Heart left ventricle (tissue), 16 donors: ENCODE measurements around the gene PRDM16. TPM values are rescaled to one million over a fixed set of nuclear protein-coding genes. Genes with fewer than 3 reads are reported as not detected.
A peak's percentile ranks its signal among the peaks of the same experiment; 100 is the strongest.

Experiments
- ATAC-seq, 4 donors: fragments of 200-7000 bp; cut with Tn5 transposase; one replicate each; pipeline ENCODE4 v1.9.1; 2020 to 2022; ENCODE audit warnings: moderate library complexity in 4 of 4, mild to moderate bottlenecking in 3 of 4, moderate number of reproducible peaks in 1 of 4
- DNase-seq, 5 donors: peaks; one replicate each; pipeline ENCODE4 v3.0.0-alpha.2; 2020
- H3K27ac ChIP-seq, 12 donors: fragments of 200-600 bp; sonication (generic) in 4 of 12; one replicate each; pipeline versions ENCODE4 v1.5.0 to v1.8.0; 2016 to 2022; ENCODE audit warnings: mild to moderate bottlenecking in 2 of 12
- H3K27me3 ChIP-seq, 9 donors: fragments of 200-600 bp; sonication (generic) in 2 of 9; one replicate each; pipeline versions ENCODE4 v1.5.1 to v1.8.0; 2016 to 2022; ENCODE audit warnings: mild to moderate bottlenecking in 3 of 9
- H3K36me3 ChIP-seq, 9 donors: fragments of 200-600 bp; sonication (generic) in 2 of 9; one replicate each; pipeline versions ENCODE4 v1.5.0 to v1.8.0; 2018 to 2022; ENCODE audit warnings: mild to moderate bottlenecking in 2 of 9
- H3K4me1 ChIP-seq, 12 donors: fragments of 200-600 bp; sonication (generic) in 4 of 12; one replicate each; pipeline versions ENCODE4 v1.5.0 to v1.8.0; 2016 to 2022; ENCODE audit warnings: mild to moderate bottlenecking in 3 of 12
- H3K4me3 ChIP-seq, 12 donors: fragments of 200-600 bp; sonication (generic) in 4 of 12; one replicate each; pipeline versions ENCODE4 v1.5.0 to v1.8.0; 2017 to 2022; ENCODE audit warnings: mild to moderate bottlenecking in 9 of 12, moderate library complexity in 4 of 12
- H3K9me3 ChIP-seq, 12 donors: fragments of 200-600 bp; sonication (generic) in 4 of 12; one replicate each; pipeline versions ENCODE4 v1.5.0 to v1.8.0; 2016 to 2022; ENCODE audit warnings: mild to moderate bottlenecking in 1 of 12
- POLR2A ChIP-seq, 2 donors: fragments of 450-650 bp; IDR thresholded peaks; one replicate each; pipeline ENCODE4 v1.6.1; 2017; ENCODE audit warnings: antibody characterized with exemption in 2 of 2, mild to moderate bottlenecking in 2 of 2, moderate library complexity in 2 of 2
- WGBS, 4 donors: extraction: QIAGEN DNeasy Blood & Tissue Kit in 2 of 4; methylation state at CpG; one replicate each; pipeline versions ENCODE4 v1.1.5 to v1.1.7; 2013 to 2018; 5-methylcytosine and 5-hydroxymethylcytosine counted together
- intact Hi-C, 10 donors: fragments of 100-400 bp; cut with DNase I; formaldehyde crosslinking; loops; one replicate each; pipeline versions ENCODE4 v1.11.1 to v1.14.2; 2022
- polyA plus RNA-seq, 2 donors: library from polyadenylated mRNA; stranded (reverse); fragments of 200-250 nt; gene quantifications; one replicate each; pipeline ENCODE4 v1.2.3, GENCODE V29; 2013
- total RNA-seq, 9 donors: library from RNA; depleted of rRNA in 2 of 9; stranded (reverse); fragments of >200 nt in 2 of 9; fragmentation: NEBNext Ultra II Directional in 3 of 9; extraction: Animal tissue kit (Norgen Biotek cat#: 25700) in 3 of 9; gene quantifications; one replicate each; pipeline versions ENCODE4 v1.1.0 to v1.2.4, GENCODE V29; 2016 to 2023
- TF ChIP-seq, protein P1 (sequence below), 12 donors: fragments of 200-600 bp; sonication (generic) in 4 of 12; IDR thresholded peaks; one replicate each; pipeline versions ENCODE4 v1.5.0 to v1.8.0; 2018 to 2022; ENCODE audit warnings: antibody characterized with exemption in 12 of 12, mild to moderate bottlenecking in 5 of 12
- donor health status: ischemic (EF 13 %, LVEDD 7.1; RV severe dilation, severe dysfunction).
- donor health status: healthy with polysubstance abuse.
- donor health status: DM: no; HTN: yes; CAD: no.
- donor health status: DM: no; HTN: no; CAD: no.
- donor health status: ischemic (EF 25% LVEDD 6.9; RV normal size, moderate dysfunction).
- donor health status: ischemic (EF 25% LVEDD 5.7; RV mildly dilated, moderate dysfunction).
- donor health status: healthy.
- donor health status: DM: yes; HTN: yes; CAD: no.
- donor health status: ischemic (EF 35%, LVEDD 5.7; RV mildly dilated, moderate dysfunction).
- donor health status: nonischemic (EF 11% LVEDD 7.7; RV severe dilation, severe dysfunction).
- donor health status: DM: yes; HTN: yes; CAD: no.
- donor health status: PGD.
- donor health status: ischemic (EF 29% LVEDD 5.4; RV normal size, mild dysfunction).
- donor health status: nonischemic (EF 23%, LVEDD 6.1; RV moderate dilation, normal function).

The PRDM16 gene
- total and polyA plus RNA-seq, 11 donors, result 6.0 to 22.7 (median 14.0) TPM

DNA sequence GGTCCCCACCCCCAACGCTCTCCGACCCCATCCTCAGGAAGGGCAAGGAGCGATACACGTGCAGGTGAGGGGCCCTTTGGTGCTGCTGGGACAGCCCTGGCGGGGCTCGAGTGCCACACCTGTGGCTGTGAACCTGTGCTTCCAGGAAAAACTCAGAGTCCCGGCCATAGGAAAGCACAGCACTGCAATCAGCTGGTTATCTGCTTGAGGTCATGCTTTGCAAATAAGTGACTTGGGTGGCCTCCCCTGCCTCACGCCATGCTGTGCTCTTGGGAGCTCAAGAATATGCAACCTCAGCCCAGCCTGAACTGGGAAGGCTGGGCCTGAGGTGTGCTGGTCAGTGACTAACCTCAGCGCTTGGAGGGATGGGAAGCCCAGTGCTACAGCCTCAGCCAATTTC lies 348.9 kb downstream of the PRDM16 start:
- no peak overlapping the region for H3K27ac ChIP-seq
- intact Hi-C loops, result loop anchor here in 2 of 10 donors (5.0 to 10.0 kb wide), 2 partner anchors 133 to 536 kb away; no protein-coding TSS in a partner anchor
- DNase-seq, result no peak
- TF ChIP-seq, protein P1, sequence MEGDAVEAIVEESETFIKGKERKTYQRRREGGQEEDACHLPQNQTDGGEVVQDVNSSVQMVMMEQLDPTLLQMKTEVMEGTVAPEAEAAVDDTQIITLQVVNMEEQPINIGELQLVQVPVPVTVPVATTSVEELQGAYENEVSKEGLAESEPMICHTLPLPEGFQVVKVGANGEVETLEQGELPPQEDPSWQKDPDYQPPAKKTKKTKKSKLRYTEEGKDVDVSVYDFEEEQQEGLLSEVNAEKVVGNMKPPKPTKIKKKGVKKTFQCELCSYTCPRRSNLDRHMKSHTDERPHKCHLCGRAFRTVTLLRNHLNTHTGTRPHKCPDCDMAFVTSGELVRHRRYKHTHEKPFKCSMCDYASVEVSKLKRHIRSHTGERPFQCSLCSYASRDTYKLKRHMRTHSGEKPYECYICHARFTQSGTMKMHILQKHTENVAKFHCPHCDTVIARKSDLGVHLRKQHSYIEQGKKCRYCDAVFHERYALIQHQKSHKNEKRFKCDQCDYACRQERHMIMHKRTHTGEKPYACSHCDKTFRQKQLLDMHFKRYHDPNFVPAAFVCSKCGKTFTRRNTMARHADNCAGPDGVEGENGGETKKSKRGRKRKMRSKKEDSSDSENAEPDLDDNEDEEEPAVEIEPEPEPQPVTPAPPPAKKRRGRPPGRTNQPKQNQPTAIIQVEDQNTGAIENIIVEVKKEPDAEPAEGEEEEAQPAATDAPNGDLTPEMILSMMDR (IDR thresholded peaks at IDR 0.05), result no peak
- no peak for TF ChIP-seq POLR2A (IDR thresholded peaks at IDR 0.05)
- H3K4me3 ChIP-seq, result no peak overlapping the region
- H3K27me3 ChIP-seq, result no peaks in the 10 kb centered on the region
- H3K36me3 ChIP-seq, result peaks cover 0 to 33% (median 0%) of the 10 kb centered on the region in 9 donors
- peaks cover 5 to 47% (median 25%) of the 10 kb centered on the region in 12 donors for H3K4me1 ChIP-seq
- WGBS, 4 donors, result 87 to 88% (median 87%) methylated on average over 8 to 9 of the region's 9 CpGs
- H3K9me3 ChIP-seq, result peaks cover 0 to 12% (median 5%) of the 10 kb centered on the region in 12 donors
- ATAC-seq, result no peak

- peaks cover 5 to 54% (median 31%) of the 10 kb centered on the region in 12 donors for H3K4me1 ChIP-seq
- ATAC-seq (no peak), DNase-seq (no peak)
- 90 to 98% (median 93%) methylated on average over 7 to 8 of the region's 8 CpGs for WGBS, 4 donors
- TF ChIP-seq, protein P1 (IDR thresholded peaks at IDR 0.05), result no peak
- no peak for TF ChIP-seq POLR2A (IDR thresholded peaks at IDR 0.05)
- peaks cover 0 to 33% (median 0%) of the 10 kb centered on the region in 9 donors for H3K36me3 ChIP-seq
- intact Hi-C loops, result loop anchor here in 2 of 10 donors (5.0 to 10.0 kb wide), 2 partner anchors 134 to 536 kb away; no protein-coding TSS in a partner anchor
- H3K27ac ChIP-seq, result no peak overlapping the region
- no peaks in the 10 kb centered on the region for H3K27me3 ChIP-seq
- H3K4me3 ChIP-seq, result no peak overlapping the region
- H3K9me3 ChIP-seq, result peaks cover 0 to 12% (median 5%) of the 10 kb centered on the region in 12 donors
These were observed 349.6 kb downstream of the PRDM16 start for GRCh38 chr1:3418600-3418999.

- Histone ChIP-seq H3K9me3 (peaks cover 0 to 12% (median 5%) of the 10 kb centered on the region in 12 donors), H3K27me3 (no peaks in the 10 kb centered on the region), H3K4me3 (no peak overlapping the region), H3K27ac (peak overlapping the region in 1 of 12 donors; percentile 5), H3K4me1 (peaks cover 11 to 57% (median 38%) of the 10 kb centered on the region in 12 donors), H3K36me3 (peaks cover 0 to 33% (median 0%) of the 10 kb centered on the region in 9 donors)
- 85 to 91% (median 88%) methylated on average over 15 of the region's 15 CpGs for WGBS, 4 donors
- intact Hi-C loops, result loop anchor here (5.0 to 10.0 kb wide), 12 partner anchors 97 to 1007 kb away; partner anchors contain the start of genes PEX10 (in 6 of the 10) and PRDM16 (in 6 of the 10)
- TF ChIP-seq POLR2A (IDR thresholded peaks at IDR 0.05), result no peak
- TF ChIP-seq, protein P1 (IDR thresholded peaks at IDR 0.05), result no peak
- ATAC-seq (no peak), DNase-seq (no peak)
These were observed 350.6 kb downstream of the PRDM16 start for GRCh38 chr1:3419415-3420204.
